IPS DF 6.9 (cell line): ENCODE data around the gene OR4B1.
"Not testable (repeated sequence)": the region's sequence is repeated elsewhere in the genome, so short reads cannot be mapped to it uniquely, and the experiment has no call there.

ENCODE experiments used
- DNase-seq: peaks from one replicate; pipeline ENCODE4 v3.0.0-alpha.2; 2013; ENCODE audit warnings: low read depth, low spot score
- H3K27ac ChIP-seq: one replicate; pipeline ENCODE4 v1.5.1; 2013; ENCODE audit warnings: low read length, control low read depth
- H3K27me3 ChIP-seq: 2 replicates; pipeline ENCODE4 v1.6.1; 2013; ENCODE audit warnings: mild to moderate bottlenecking, low read length; ENCODE audit not compliant: control insufficient read depth, insufficient read depth
- H3K36me3 ChIP-seq: 2 replicates; pipeline ENCODE4 v1.6.1; 2013; ENCODE audit warnings: low read length; ENCODE audit not compliant: control insufficient read depth, insufficient read depth
- H3K4me1 ChIP-seq: 2 replicates; pipeline ENCODE4 v1.6.1; 2013; ENCODE audit warnings: low read length; ENCODE audit not compliant: control insufficient read depth, insufficient read depth
- H3K4me3 ChIP-seq: 2 replicates; pipeline ENCODE4 v1.5.1; 2013; ENCODE audit warnings: mild to moderate bottlenecking, low read length
- H3K9me3 ChIP-seq: 2 replicates; pipeline ENCODE4 v1.6.1; 2013; ENCODE audit warnings: low read length, inconsistent platforms; ENCODE audit not compliant: control insufficient read depth, insufficient read depth
- WGBS: extraction: QIAGEN DNeasy Blood & Tissue Kit; methylation state at CpG from one replicate; pipeline ENCODE4 v1.1.7; 2013; ENCODE audit warnings: mixed read lengths, missing lambda C conversion rate; ENCODE audit not compliant: insufficient read length, insufficient coverage; 5-methylcytosine and 5-hydroxymethylcytosine counted together

The OR4B1 gene

GRCh38 chr11:48182860-48183526 lies 33.6 kb upstream of the OR4B1 start:
- Histone ChIP-seq H3K9me3 (peaks cover 1% of the 10 kb centered on the region; the same call in 1 of the 2 replicates), H3K27me3 (no peaks in the 10 kb centered on the region), H3K36me3 (no peaks in the 10 kb centered on the region), H3K4me1 (no peaks in the 10 kb centered on the region), H3K27ac (no peak overlapping the region), H3K4me3 (no peak overlapping the region)
- DNase-seq: no peak
- no CpG with 5 or more reads among the region's 4 CpGs for WGBS

DNA sequence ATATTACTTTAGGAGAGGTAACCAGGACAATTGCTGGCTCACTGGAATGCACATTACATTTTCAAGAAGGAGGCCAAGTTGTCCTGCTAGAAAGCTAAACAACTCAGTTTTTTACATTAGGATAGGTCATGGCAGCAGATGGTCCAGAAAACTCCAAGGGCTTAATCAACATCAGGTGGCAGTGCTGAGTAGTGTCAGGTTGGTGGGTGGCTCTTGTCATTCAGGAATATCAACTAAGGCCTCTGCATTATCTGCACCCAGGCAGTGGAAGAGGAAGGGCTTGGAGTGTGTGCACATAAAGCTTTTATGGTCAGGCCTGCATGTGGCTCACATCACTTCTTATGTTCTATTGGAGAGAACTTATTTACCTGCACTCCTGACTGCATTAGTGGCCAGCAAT lies 32.2 kb upstream of the OR4B1 start:
- Histone ChIP-seq H3K27me3 (no peaks in the 10 kb centered on the region), H3K4me1 (no peaks in the 10 kb centered on the region), H3K36me3 (no peaks in the 10 kb centered on the region), H3K27ac (no peak overlapping the region), H3K4me3 (no peak overlapping the region), H3K9me3 (peaks cover 1% of the 10 kb centered on the region; the same call in 1 of the 2 replicates)
- no peak for DNase-seq

GRCh38 chr11:48190906-48191654 lies 25.5 kb upstream of the OR4B1 start:
- not testable (repeated sequence) for H3K27me3 ChIP-seq, H3K27ac ChIP-seq, DNase-seq, H3K4me3 ChIP-seq, H3K9me3 ChIP-seq, H3K4me1 ChIP-seq, H3K36me3 ChIP-seq
- no CpG with 5 or more reads among the region's 10 CpGs for WGBS

DNA sequence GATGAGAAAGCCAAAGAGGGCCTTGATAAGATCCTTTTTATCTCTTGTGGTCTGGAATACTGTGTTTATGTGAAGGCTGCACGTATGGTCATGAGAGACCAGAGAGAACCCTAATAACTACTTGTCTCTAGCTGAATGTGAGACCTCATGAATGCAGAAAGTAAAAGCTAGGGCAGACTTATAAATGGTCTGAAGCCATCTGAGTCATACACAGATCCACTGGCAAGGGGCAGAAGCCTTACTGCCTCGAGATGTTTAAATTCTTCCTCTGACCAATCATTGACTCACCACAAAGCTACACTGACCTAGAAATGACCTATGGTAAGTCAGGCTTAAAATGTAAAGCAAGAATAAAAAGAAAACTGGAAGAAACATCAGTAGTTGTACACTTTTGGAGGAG lies 22.7 kb upstream of the OR4B1 start:
- WGBS: no CpG with 5 or more reads among the region's 2 CpGs
- no peaks in the 10 kb centered on the region for H3K4me1 ChIP-seq
- H3K27me3 ChIP-seq: no peaks in the 10 kb centered on the region
- H3K27ac ChIP-seq: no peak overlapping the region
- H3K36me3 ChIP-seq: no peaks in the 10 kb centered on the region
- DNase-seq: no peak
- H3K9me3 ChIP-seq: peaks cover 2% of the 10 kb centered on the region; the same call in 1 of the 2 replicates
- H3K4me3 ChIP-seq: no peak overlapping the region

- Histone ChIP-seq H3K4me1 (no peaks in the 10 kb centered on the region), H3K27ac (no peak overlapping the region), H3K36me3 (no peaks in the 10 kb centered on the region), H3K27me3 (no peaks in the 10 kb centered on the region), H3K4me3 (no peak overlapping the region), H3K9me3 (peaks cover 3% of the 10 kb centered on the region; the same call in 1 of the 2 replicates)
- WGBS: no CpG with 5 or more reads among the region's 2 CpGs
- DNase-seq: no peak
Measured at GRCh38 chr11:48207881-48208280, 8.7 kb upstream of the OR4B1 start.

DNA sequence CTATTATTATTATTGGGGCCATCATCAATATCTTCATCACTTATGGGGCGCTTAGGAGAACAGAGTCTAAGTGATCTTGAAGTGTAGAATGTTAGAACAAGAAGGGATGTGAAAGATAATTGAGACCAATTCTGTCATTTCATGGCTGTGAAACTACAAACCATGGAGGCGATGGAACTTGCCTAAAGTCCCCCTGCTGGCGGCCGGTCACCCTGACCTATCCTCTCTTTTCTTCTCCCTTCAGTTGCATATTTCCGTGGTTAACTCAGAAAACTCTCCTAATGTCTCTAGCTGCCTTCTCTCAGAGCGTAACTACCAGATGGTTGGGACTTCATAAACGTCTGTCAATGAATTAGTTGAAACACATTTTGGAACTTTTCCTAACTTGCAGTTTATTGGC lies 6.6 kb upstream of the OR4B1 start:
- Histone ChIP-seq H3K4me3 (no peak overlapping the region), H3K27ac (no peak overlapping the region), H3K27me3 (no peaks in the 10 kb centered on the region), H3K4me1 (no peaks in the 10 kb centered on the region), H3K36me3 (no peaks in the 10 kb centered on the region), H3K9me3 (peaks cover 6% of the 10 kb centered on the region)
- WGBS: no CpG with 5 or more reads among the region's 7 CpGs
- no peak for DNase-seq

- H3K27ac ChIP-seq: no peak overlapping the region
- no peaks in the 10 kb centered on the region for H3K27me3 ChIP-seq
- peaks cover 2% of the 10 kb centered on the region; the same call in 1 of the 2 replicates for H3K36me3 ChIP-seq
- no CpG with 5 or more reads among the region's 18 CpGs for WGBS
- no peaks in the 10 kb centered on the region for H3K4me1 ChIP-seq
- no peak overlapping the region for H3K4me3 ChIP-seq
- DNase-seq: no peak
- peaks cover 6% of the 10 kb centered on the region for H3K9me3 ChIP-seq
Measured at GRCh38 chr11:48228761-48229160, 12.2 kb downstream of the OR4B1 start.

DNA sequence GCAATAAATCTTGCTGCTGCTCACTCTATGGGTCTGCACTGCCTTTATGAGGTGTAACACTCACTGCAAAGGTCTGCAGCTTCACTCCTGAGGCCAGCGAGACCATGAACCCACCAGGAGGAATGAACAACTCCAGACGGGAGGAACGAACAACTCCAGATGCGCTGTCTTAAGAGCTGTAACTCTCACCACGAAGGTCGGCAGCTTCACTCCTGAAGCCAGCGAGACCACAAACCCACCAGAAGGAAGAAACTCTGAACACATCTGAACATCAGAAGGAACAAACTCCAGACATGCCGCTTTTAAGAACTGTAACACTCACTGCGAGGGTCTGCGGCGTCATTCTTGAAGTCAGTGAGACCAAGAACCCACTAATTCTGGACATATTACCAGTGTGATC lies 13.4 kb downstream of the OR4B1 start:
- H3K9me3 ChIP-seq, H3K27ac ChIP-seq: not testable (repeated sequence)
- no CpG with 5 or more reads among the region's 11 CpGs for WGBS

GRCh38 chr11:48237727-48238126 lies 21.1 kb downstream of the OR4B1 start:
- peaks cover 4% of the 10 kb centered on the region for H3K9me3 ChIP-seq
- DNase-seq: no peak
- no peaks in the 10 kb centered on the region for H3K27me3 ChIP-seq
- H3K27ac ChIP-seq: no peak overlapping the region
- no peaks in the 10 kb centered on the region for H3K4me1 ChIP-seq
- no peak overlapping the region for H3K4me3 ChIP-seq
- WGBS: no CpG with 5 or more reads among the region's 3 CpGs
- H3K36me3 ChIP-seq: no peaks in the 10 kb centered on the region

More for the DNA sequence above, 13.4 kb downstream of the OR4B1 start:
- DNase-seq, H3K4me1 ChIP-seq, H3K27me3 ChIP-seq, H3K36me3 ChIP-seq, H3K4me3 ChIP-seq: not testable (repeated sequence)

- Histone ChIP-seq H3K27ac (no peak overlapping the region), H3K9me3 (peaks cover 13% of the 10 kb centered on the region), H3K27me3 (no peaks in the 10 kb centered on the region), H3K4me3 (no peak overlapping the region), H3K4me1 (no peaks in the 10 kb centered on the region), H3K36me3 (no peaks in the 10 kb centered on the region)
- no CpG with 5 or more reads among the region's 3 CpGs for WGBS
- no peak for DNase-seq
Measured at GRCh38 chr11:48242501-48242900, 25.9 kb downstream of the OR4B1 start.

- peaks cover 13% of the 10 kb centered on the region for H3K9me3 ChIP-seq
- H3K4me3 ChIP-seq: no peak within 1 kb of the TSS
- no peak within 1 kb of the TSS for H3K27ac ChIP-seq
Measured at GRCh38 chr11:48244804-48245203, 28.2 kb downstream of the OR4B1 start, which contains the start of gene OR4X2. Gene OR4X2, plus strand, starts transcription at chr11:48245104. Its CDS starts 0 bp downstream, at chr11:48245104.

More at GRCh38 chr11:48244804-48245203, 28.2 kb downstream of the OR4B1 start, which contains the start of gene OR4X2:
- DNase-seq: no peak
- H3K4me1 ChIP-seq: no peaks in the 10 kb centered on the region
- no peaks in the 10 kb centered on the region for H3K27me3 ChIP-seq
- no peaks in the 10 kb centered on the region for H3K36me3 ChIP-seq
